22Rv1 (cell line): Measurements from ENCODE around the gene ZNF195.
"Not testable (repeated sequence)": the region's sequence is repeated elsewhere in the genome, so short reads cannot be mapped to it uniquely, and the experiment has no call there.

ENCODE experiments used
- ZFX ChIP-seq: fragments of 450-650 bp; IDR thresholded peaks from 2 replicates; pipeline ENCODE4 v1.6.1; 2017; ENCODE audit warnings: antibody characterized with exemption, borderline replicate concordance
- TF ChIP-seq, protein P1 (sequence below): fragments of 450-650 bp; IDR thresholded peaks from 2 replicates; pipeline ENCODE4 v1.5.1; 2017; ENCODE audit warnings: mild to moderate bottlenecking

DNA sequence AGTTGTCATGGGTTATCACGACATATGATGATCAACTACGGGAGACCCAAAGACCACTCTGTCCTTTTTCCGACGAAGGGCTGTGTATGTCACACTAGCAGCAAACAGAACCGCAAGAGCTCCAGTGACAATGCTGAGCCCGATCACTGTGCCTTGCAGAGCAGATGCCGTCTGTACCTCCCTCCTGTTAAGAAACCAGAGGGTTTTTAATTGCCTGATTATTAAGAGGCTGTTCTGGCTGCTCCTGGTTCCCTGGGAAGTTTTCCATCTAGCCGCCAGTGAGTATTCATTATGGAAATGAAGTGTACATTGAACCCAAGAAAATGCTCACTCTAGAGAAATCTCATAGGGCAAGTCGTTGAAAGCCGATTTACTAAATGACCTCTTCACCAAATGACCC lies 49.1 kb upstream of the ZNF195 start:
- TF ChIP-seq, protein P1, sequence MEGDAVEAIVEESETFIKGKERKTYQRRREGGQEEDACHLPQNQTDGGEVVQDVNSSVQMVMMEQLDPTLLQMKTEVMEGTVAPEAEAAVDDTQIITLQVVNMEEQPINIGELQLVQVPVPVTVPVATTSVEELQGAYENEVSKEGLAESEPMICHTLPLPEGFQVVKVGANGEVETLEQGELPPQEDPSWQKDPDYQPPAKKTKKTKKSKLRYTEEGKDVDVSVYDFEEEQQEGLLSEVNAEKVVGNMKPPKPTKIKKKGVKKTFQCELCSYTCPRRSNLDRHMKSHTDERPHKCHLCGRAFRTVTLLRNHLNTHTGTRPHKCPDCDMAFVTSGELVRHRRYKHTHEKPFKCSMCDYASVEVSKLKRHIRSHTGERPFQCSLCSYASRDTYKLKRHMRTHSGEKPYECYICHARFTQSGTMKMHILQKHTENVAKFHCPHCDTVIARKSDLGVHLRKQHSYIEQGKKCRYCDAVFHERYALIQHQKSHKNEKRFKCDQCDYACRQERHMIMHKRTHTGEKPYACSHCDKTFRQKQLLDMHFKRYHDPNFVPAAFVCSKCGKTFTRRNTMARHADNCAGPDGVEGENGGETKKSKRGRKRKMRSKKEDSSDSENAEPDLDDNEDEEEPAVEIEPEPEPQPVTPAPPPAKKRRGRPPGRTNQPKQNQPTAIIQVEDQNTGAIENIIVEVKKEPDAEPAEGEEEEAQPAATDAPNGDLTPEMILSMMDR, result not testable (repeated sequence)
- not testable (repeated sequence) for TF ChIP-seq ZFX
